ENCODE data around the gene WWC2. TPM values are rescaled to one million over a fixed set of nuclear protein-coding genes. Genes with fewer than 3 reads are reported as not detected.

WWC2 gene
- total and polyA plus RNA-seq, 2 experiments from 2014 or later: 19.3 to 24.7 TPM

DNA sequence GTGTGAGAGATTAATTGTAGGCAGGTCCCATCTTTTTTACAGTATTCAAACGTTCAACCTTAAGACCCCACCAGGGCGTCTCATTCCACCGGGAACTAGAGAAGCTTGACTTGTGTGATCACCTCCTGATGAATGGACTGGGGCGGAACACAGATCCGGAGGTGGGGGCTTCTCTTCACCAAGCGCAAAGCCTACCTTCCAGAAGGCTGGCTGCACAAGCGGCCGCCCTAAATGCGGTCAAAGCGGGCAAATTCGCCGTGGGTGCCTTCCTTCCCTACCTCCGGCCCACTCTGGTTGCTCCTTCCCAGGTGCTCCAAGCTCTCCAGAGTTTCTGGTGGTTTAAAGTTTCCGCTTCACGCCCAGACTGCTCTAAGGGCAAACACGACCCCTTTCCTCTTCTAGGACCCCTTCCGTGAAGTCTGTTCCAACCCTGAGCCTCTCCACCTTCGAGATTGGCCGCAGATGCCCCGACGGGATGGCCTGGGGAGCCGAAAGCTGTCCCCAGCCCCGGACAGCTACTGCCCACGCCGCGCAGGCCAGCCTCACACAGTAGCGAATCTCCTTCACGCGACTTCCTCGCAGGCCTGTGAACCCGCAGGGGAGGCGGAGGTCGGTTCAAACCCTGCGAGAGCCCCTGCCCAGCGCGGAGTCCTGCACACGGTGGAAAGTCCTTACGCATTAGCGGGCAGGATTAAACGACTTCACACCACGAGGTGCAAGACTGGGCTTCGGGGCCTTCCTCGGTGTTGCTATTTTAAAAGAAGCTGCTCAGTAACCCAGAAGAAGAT, 1.6 kb upstream of the WWC2 start:
- no peak for DNase-seq (ENCODE audit: low spot score)
- peaks cover 19% of the 10 kb centered on the region for H3K79me2 ChIP-seq
- H3K36me3 ChIP-seq (replicated peaks; ENCODE audit: insufficient read depth, low read depth): no peaks in the 10 kb centered on the region
- peak overlapping the region; percentile 88 for H3K4me2 ChIP-seq
- H3K9me3 ChIP-seq (ENCODE audit: low read depth): no peaks in the 10 kb centered on the region
- no peaks in the 10 kb centered on the region for H3K27me3 ChIP-seq
- H3K27ac ChIP-seq: peak overlapping the region; percentile 96
- H3K4me3 ChIP-seq: peak overlapping the region; percentile 54
- TF ChIP-seq, protein P1, sequence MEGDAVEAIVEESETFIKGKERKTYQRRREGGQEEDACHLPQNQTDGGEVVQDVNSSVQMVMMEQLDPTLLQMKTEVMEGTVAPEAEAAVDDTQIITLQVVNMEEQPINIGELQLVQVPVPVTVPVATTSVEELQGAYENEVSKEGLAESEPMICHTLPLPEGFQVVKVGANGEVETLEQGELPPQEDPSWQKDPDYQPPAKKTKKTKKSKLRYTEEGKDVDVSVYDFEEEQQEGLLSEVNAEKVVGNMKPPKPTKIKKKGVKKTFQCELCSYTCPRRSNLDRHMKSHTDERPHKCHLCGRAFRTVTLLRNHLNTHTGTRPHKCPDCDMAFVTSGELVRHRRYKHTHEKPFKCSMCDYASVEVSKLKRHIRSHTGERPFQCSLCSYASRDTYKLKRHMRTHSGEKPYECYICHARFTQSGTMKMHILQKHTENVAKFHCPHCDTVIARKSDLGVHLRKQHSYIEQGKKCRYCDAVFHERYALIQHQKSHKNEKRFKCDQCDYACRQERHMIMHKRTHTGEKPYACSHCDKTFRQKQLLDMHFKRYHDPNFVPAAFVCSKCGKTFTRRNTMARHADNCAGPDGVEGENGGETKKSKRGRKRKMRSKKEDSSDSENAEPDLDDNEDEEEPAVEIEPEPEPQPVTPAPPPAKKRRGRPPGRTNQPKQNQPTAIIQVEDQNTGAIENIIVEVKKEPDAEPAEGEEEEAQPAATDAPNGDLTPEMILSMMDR (IDR thresholded peaks at IDR 0.05; ENCODE audit: poor library complexity): no peak
- TF ChIP-seq EZH2phosphoT487 (IDR thresholded peaks at IDR 0.05; ENCODE audit: low read depth, severe bottlenecking, unreplicated experiment) (no peak), EZH2 (IDR thresholded peaks at IDR 0.05; ENCODE audit: borderline replicate concordance) (peak; percentile 42)
- peak overlapping the region; percentile 82 for H2AFZ ChIP-seq
- H3K4me1 ChIP-seq (ENCODE audit: insufficient read depth): peaks cover 11% of the 10 kb centered on the region
- no peaks in the 10 kb centered on the region for H3K9me2 ChIP-seq (replicated peaks; ENCODE audit: insufficient read depth)
- H4K20me1 ChIP-seq (ENCODE audit: insufficient read depth, poor library complexity, severe bottlenecking): peaks cover 11% of the 10 kb centered on the region
- WGBS (ENCODE audit: low lambda C conversion rate, missing lambda C conversion rate): 29% methylated on average over 43 of the region's 43 CpGs

DNA sequence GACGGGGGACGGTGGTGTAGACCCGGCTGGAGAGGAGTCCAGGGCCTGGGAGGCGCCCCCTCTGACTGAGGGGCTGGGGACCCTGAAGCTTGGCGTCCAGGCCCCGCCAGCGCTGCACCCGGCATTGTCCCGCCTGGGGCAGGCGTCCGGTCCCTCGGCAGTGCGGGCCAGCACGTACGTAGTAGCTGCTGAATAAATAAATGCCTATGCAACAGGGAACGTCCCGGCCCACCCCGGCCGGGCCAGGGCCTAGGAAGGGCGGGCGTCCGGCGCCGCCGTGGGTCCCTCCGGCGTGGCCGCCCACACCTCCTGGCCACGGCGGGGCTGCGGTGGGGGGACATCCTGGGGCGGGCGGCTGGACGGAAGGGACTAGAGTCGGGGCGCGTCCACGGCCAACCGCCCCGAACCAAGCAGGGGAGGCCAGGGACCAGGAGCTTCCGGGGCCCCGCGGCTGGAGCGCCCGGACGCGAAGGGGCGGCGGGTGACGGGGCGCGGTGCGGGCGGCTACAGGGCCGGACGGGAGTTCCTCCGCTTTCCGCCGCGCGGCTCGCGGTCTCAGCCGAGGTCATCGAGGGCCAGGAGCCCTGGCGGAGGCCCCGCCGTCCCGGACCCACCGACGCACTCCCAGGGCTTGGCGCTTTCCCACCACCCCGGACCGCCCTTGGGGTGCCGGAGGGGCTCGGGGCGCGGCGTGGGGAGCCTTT, 886 bp upstream of the WWC2 start:
- TF ChIP-seq EZH2phosphoT487 (IDR thresholded peaks at IDR 0.05; ENCODE audit: low read depth, severe bottlenecking, unreplicated experiment): no peak
- TF ChIP-seq, protein P1 (IDR thresholded peaks at IDR 0.05; ENCODE audit: poor library complexity): no peak
- no peak for TF ChIP-seq EZH2 (IDR thresholded peaks at IDR 0.05; ENCODE audit: borderline replicate concordance)
- H3K4me1 ChIP-seq (ENCODE audit: insufficient read depth): peaks cover 11% of the 10 kb centered on the region
- H3K27me3 ChIP-seq: no peaks in the 10 kb centered on the region
- H3K36me3 ChIP-seq (replicated peaks; ENCODE audit: insufficient read depth, low read depth): no peaks in the 10 kb centered on the region
- peak overlapping the region; percentile 54 for H3K4me3 ChIP-seq
- peaks cover 11% of the 10 kb centered on the region for H4K20me1 ChIP-seq (ENCODE audit: insufficient read depth, poor library complexity, severe bottlenecking)
- H3K9me2 ChIP-seq (replicated peaks; ENCODE audit: insufficient read depth): no peaks in the 10 kb centered on the region
- H3K9me3 ChIP-seq (ENCODE audit: low read depth): no peaks in the 10 kb centered on the region
- peak overlapping the region; percentile 82 for H2AFZ ChIP-seq
- peak; percentile 78 for DNase-seq (ENCODE audit: low spot score)
- H3K79me2 ChIP-seq: peaks cover 27% of the 10 kb centered on the region
- peak overlapping the region; percentile 96 for H3K27ac ChIP-seq
- 6% methylated on average over 40 of the region's 79 CpGs for WGBS (ENCODE audit: low lambda C conversion rate, missing lambda C conversion rate)
- peak overlapping the region; percentile 88 for H3K4me2 ChIP-seq

DNA sequence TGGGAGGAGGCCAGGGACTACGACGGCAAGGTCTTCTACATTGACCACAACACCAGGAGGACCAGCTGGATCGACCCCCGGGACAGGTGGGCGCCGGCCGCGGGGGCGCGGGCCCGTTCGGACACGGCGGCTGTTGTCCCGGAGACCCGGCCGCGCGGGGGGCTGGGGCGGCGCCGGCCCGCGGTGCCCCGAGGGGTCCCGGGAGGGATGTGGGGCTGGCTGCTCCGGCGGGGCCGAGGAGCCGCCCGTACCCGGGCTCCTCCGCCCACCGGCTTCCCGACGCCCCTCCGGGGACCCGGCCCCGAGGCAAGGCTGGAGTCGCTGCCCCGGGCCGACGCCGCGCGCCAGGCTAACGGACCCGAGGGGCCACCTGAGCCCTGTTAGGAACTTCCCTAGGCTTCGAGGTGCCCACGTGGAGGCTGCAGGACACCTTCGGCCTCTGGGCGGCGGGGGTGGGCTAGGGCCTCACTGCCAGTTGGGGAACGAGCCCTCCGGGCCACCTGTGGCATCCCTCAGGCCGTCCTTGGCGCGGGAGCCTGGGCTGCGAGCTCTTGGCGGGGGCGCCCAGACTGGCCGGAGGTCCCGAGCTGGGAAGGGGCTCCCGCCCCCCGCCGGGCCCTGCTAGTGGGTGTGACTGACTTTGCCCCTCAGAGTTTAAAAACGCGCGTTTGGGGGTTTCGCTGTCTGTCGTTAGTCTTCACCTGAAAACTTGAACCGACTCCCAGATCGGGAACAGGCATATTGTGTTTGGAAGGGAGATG, 660 bp downstream of the WWC2 start:
- no peaks in the 10 kb centered on the region for H3K36me3 ChIP-seq (replicated peaks; ENCODE audit: insufficient read depth, low read depth)
- H3K9me3 ChIP-seq (ENCODE audit: low read depth): no peaks in the 10 kb centered on the region
- H3K4me1 ChIP-seq (ENCODE audit: insufficient read depth): peaks cover 11% of the 10 kb centered on the region
- H3K4me2 ChIP-seq: peak overlapping the region; percentile 88
- H3K9me2 ChIP-seq (replicated peaks; ENCODE audit: insufficient read depth): no peaks in the 10 kb centered on the region
- H4K20me1 ChIP-seq (ENCODE audit: insufficient read depth, poor library complexity, severe bottlenecking): peaks cover 11% of the 10 kb centered on the region
- peak overlapping the region; percentile 96 for H3K27ac ChIP-seq
- TF ChIP-seq, protein P1 (IDR thresholded peaks at IDR 0.05; ENCODE audit: poor library complexity): peak; percentile 27
- no peak for TF ChIP-seq EZH2 (IDR thresholded peaks at IDR 0.05; ENCODE audit: borderline replicate concordance)
- H3K4me3 ChIP-seq: peak overlapping the region; percentile 66
- WGBS (ENCODE audit: low lambda C conversion rate, missing lambda C conversion rate): 1% methylated on average over 37 of the region's 73 CpGs
- H3K79me2 ChIP-seq: peaks cover 42% of the 10 kb centered on the region
- peak; percentile 73 for DNase-seq (ENCODE audit: low spot score)
- H3K27me3 ChIP-seq: no peaks in the 10 kb centered on the region
- peak overlapping the region; percentile 53 for H2AFZ ChIP-seq
